OCI-LY1 (cell line): ENCODE measurements around the gene ST14.
"Not testable (repeated sequence)": the region's sequence is repeated elsewhere in the genome, so short reads cannot be mapped to it uniquely, and the experiment has no call there.

Experiments used
- H2AFZ ChIP-seq: fragments of 200-600 bp; sonication (generic), shearing (Covaris generic); 2 replicates; pipeline ENCODE4 v1.6.0; 2014; ENCODE audit warnings: antibody characterized with exemption, mild to moderate bottlenecking, low read length
- H3F3A ChIP-seq: fragments of 200-600 bp; sonication (generic), shearing (Covaris generic); 2 replicates; pipeline ENCODE4 v1.6.0; 2014; ENCODE audit warnings: mild to moderate bottlenecking, antibody characterized with exemption, low read length, moderate library complexity; ENCODE audit not compliant: insufficient read depth
- H3K27ac ChIP-seq: fragments of 200-600 bp; sonication (generic); 2 replicates; pipeline ENCODE4 v1.5.1; 2014; ENCODE audit warnings: low read length, mixed run types, mild to moderate bottlenecking, low read depth; ENCODE audit not compliant: poor library complexity, severe bottlenecking
- H3K27me3 ChIP-seq: fragments of 200-600 bp; sonication (generic); 2 replicates; pipeline ENCODE4 v1.6.0; 2014; ENCODE audit warnings: antibody characterized with exemption, mild to moderate bottlenecking, low read length, moderate library complexity; ENCODE audit not compliant: insufficient read depth
- H3K36me3 ChIP-seq: fragments of 200-600 bp; sonication (generic); 2 replicates; pipeline ENCODE4 v1.6.1; 2014; ENCODE audit warnings: mild to moderate bottlenecking, antibody characterized with exemption, low read length, moderate library complexity, mixed read lengths; ENCODE audit not compliant: insufficient read depth
- H3K4me1 ChIP-seq: fragments of 200-600 bp; sonication (generic); 2 replicates; pipeline ENCODE4 v1.5.1; 2014; ENCODE audit warnings: mild to moderate bottlenecking, low read length, moderate library complexity; ENCODE audit not compliant: insufficient read depth, severe bottlenecking
- H3K4me2 ChIP-seq: fragments of 200-600 bp; sonication (generic), shearing (Covaris generic); 2 replicates; pipeline ENCODE4 v1.6.1; 2014; ENCODE audit warnings: low read length
- H3K4me3 ChIP-seq: fragments of 200-600 bp; sonication (generic); 2 replicates; pipeline ENCODE4 v1.5.1; 2014; ENCODE audit warnings: low read length, low read depth, mild to moderate bottlenecking, mixed read lengths; ENCODE audit not compliant: poor library complexity, severe bottlenecking
- H3K79me2 ChIP-seq: fragments of 200-600 bp; shearing (Covaris generic); 2 replicates; pipeline ENCODE4 v1.6.1; 2016; ENCODE audit warnings: mixed run types, low read length, mixed read lengths; ENCODE audit not compliant: insufficient read depth
- H3K9ac ChIP-seq: fragments of 200-600 bp; sonication (generic), shearing (Covaris generic); 2 replicates; pipeline ENCODE4 v1.6.1; 2014; ENCODE audit warnings: mild to moderate bottlenecking, low read length, mixed read lengths
- H3K9me2 ChIP-seq: fragments of 200-600 bp; sonication (generic), shearing (Covaris generic); 2 replicates; pipeline ENCODE4 v1.6.1; 2014; ENCODE audit warnings: low read depth, mild to moderate bottlenecking, low read length, mixed read lengths
- H3K9me3 ChIP-seq: fragments of 200-600 bp; shearing (Covaris generic); 2 replicates; pipeline ENCODE4 v1.6.1; 2014; ENCODE audit warnings: low read length, mixed read lengths
- H4K20me1 ChIP-seq: fragments of 200-600 bp; sonication (generic), shearing (Covaris generic); 2 replicates; pipeline ENCODE4 v1.6.0; 2016; ENCODE audit warnings: mild to moderate bottlenecking, low read length; ENCODE audit not compliant: insufficient read depth
- EZH2 ChIP-seq: fragments of 200-600 bp; sonication (generic), shearing (Covaris generic); IDR thresholded peaks from 2 replicates; pipeline ENCODE4 v1.8.0; 2017; ENCODE audit warnings: borderline replicate concordance, mixed run types, mild to moderate bottlenecking, antibody characterized with exemption, low read length, moderate library complexity, mixed read lengths
- TF ChIP-seq, protein P1 (sequence below): fragments of 200-600 bp; sonication (generic), shearing (Covaris generic); IDR thresholded peaks from 2 replicates; pipeline ENCODE4 v1.5.1; 2017; ENCODE audit warnings: mild to moderate bottlenecking, antibody characterized with exemption, low read length, moderate library complexity, mixed read lengths

The ST14 gene

DNA sequence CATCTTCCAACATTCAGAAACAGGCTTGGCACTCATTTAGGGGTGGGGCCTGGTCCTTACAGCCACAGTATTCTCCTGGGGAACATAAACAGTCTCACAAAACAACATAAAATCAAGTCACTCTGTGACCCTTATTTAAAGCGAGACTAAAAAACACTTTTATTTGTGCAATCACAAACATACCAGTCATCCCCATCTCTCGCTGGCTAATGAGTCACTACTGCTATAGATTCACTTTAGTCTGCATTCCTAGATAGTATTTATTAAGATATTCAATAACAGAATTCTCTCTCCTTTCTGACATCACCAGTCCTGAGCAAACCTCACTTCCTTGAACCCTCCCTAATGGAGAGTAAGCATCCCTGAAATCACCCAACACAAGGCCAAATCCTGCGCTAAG lies 87.2 kb downstream of the ST14 start:
- Histone ChIP-seq H3K36me3 (no peaks in the 10 kb centered on the region), H4K20me1 (no peaks in the 10 kb centered on the region), H2AFZ (no peak overlapping the region)

DNA sequence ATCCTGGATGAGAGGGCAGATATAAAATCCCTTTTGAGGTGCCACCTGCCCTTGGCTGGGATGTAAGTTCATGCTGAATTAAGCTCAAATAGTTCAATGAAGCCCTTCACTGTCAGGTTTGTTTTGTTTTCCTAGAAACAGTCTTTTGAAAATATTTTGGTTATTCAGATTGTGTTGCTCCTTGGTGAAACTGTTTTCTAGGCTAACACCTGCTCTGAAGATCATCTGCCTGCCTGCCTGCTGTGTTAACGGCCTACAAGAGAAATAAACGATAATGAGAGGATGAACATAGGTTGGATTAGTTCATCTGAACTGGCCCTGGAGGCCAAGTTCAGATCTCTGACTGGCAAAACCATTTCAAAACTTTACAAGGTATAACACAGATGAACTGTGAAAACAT lies 87.7 kb downstream of the ST14 start:
- no peak overlapping the region for H2AFZ ChIP-seq
- TF ChIP-seq, protein P1, sequence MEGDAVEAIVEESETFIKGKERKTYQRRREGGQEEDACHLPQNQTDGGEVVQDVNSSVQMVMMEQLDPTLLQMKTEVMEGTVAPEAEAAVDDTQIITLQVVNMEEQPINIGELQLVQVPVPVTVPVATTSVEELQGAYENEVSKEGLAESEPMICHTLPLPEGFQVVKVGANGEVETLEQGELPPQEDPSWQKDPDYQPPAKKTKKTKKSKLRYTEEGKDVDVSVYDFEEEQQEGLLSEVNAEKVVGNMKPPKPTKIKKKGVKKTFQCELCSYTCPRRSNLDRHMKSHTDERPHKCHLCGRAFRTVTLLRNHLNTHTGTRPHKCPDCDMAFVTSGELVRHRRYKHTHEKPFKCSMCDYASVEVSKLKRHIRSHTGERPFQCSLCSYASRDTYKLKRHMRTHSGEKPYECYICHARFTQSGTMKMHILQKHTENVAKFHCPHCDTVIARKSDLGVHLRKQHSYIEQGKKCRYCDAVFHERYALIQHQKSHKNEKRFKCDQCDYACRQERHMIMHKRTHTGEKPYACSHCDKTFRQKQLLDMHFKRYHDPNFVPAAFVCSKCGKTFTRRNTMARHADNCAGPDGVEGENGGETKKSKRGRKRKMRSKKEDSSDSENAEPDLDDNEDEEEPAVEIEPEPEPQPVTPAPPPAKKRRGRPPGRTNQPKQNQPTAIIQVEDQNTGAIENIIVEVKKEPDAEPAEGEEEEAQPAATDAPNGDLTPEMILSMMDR, result no peak
- TF ChIP-seq EZH2, result no peak
- H3K9me3 ChIP-seq, result no peaks in the 10 kb centered on the region
- no peak overlapping the region for H3K27ac ChIP-seq
- no peaks in the 10 kb centered on the region for H3K9me2 ChIP-seq
- H3K9ac ChIP-seq, result no peak overlapping the region
- no peaks in the 10 kb centered on the region for H3K4me1 ChIP-seq
- H3K27me3 ChIP-seq, result no peaks in the 10 kb centered on the region
- no peak overlapping the region for H3K4me3 ChIP-seq
- H3K36me3 ChIP-seq, result no peaks in the 10 kb centered on the region
- no peaks in the 10 kb centered on the region for H3F3A ChIP-seq
- no peak overlapping the region for H3K4me2 ChIP-seq
- H3K79me2 ChIP-seq, result 0 out of 2 replicates have a peak, but pooled peaks cover 3% of the 10 kb centered on the region
- H4K20me1 ChIP-seq, result no peaks in the 10 kb centered on the region

More for the DNA sequence above, 87.2 kb downstream of the ST14 start:
- Histone ChIP-seq H3K9ac (no peak overlapping the region), H3K4me1 (no peaks in the 10 kb centered on the region), H3F3A (no peaks in the 10 kb centered on the region), H3K27ac (no peak overlapping the region), H3K79me2 (0 out of 2 replicates have a peak, but pooled peaks cover 3% of the 10 kb centered on the region), H3K9me3 (no peaks in the 10 kb centered on the region), H3K4me3 (no peak overlapping the region), H3K4me2 (no peak overlapping the region), H3K27me3 (no peaks in the 10 kb centered on the region), H3K9me2 (no peaks in the 10 kb centered on the region)
- no peak for TF ChIP-seq EZH2
- TF ChIP-seq, protein P1, result no peak

DNA sequence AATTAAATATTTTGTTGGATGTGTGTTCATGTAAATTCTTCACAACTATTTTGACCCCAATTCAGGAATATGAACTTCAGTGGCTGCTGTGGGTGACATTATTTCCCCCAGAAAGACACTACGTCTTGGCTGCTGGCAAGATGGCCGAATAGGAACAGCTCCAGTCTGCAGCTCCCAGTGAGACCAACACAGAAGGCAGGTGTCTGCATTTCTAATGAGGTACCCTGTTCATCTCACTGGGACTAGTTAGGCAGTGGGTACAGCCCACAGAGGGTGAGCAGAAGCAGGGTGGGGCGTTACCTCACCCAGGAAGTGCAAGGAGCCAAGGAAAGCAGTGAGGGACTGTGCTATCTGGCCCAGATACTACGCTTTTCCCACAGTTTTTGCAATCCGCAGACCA lies 89.8 kb downstream of the ST14 start:
- Histone ChIP-seq H3K79me2 (0 out of 2 replicates have a peak, but pooled peaks cover 3% of the 10 kb centered on the region), H3K4me2 (no peak overlapping the region), H3K27ac (no peak overlapping the region), H3K27me3 (no peaks in the 10 kb centered on the region), H4K20me1 (no peaks in the 10 kb centered on the region), H2AFZ (no peak overlapping the region), H3K4me3 (no peak overlapping the region), H3K9ac (no peak overlapping the region), H3K4me1 (no peaks in the 10 kb centered on the region), H3K9me3 (no peaks in the 10 kb centered on the region), H3F3A (no peaks in the 10 kb centered on the region), H3K36me3 (no peaks in the 10 kb centered on the region), H3K9me2 (no peaks in the 10 kb centered on the region)
- TF ChIP-seq EZH2, result no peak
- TF ChIP-seq, protein P1, result no peak

DNA sequence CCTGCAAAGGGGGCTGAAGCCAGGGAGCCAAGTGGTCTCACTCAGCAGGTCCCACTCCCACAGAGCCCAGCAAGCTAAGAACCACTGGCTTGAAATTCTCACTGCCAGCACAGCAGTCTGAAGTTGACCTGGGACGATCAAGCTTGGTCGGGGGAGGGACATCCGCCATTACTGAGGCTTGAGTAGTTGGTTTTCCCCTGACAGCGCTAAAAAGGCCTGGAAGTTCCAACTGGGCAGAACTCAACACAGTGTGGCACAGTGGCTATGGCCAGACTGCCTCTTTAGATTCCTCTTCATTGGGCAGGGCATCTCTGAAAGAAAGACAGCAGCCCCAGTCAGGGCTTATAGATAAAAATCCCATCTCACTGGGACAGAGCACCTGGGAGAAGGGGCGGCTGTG lies 90.3 kb downstream of the ST14 start:
- H2AFZ ChIP-seq, H3K27ac ChIP-seq, H3K36me3 ChIP-seq, H3K79me2 ChIP-seq, H3K9me2 ChIP-seq, H3K9ac ChIP-seq, H3K9me3 ChIP-seq, H3F3A ChIP-seq, H3K4me2 ChIP-seq, H4K20me1 ChIP-seq, H3K27me3 ChIP-seq, H3K4me1 ChIP-seq, H3K4me3 ChIP-seq: not testable (repeated sequence)

DNA sequence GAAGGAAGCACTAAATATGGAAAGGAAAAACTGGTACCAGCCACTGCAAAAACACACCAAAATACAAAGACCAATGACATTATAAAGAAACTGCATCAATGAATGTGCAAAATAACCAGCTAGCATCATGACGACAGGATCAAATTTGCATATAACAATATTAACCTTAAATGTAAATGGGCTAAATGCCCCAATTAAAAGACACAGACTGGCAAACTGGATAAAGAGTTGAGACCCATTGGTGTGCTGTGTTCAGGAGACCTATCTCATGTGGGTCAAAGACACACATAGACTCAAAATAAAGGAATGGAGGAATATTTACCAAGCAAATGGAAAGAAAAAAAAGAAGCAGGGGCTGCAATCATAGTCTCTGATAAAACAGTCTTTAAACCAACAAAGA lies 92.2 kb downstream of the ST14 start:
- not testable (repeated sequence) for H4K20me1 ChIP-seq, H3K36me3 ChIP-seq, H3K27ac ChIP-seq, H3K4me3 ChIP-seq, H3K4me1 ChIP-seq, H3K79me2 ChIP-seq, H3K9me2 ChIP-seq, H3K4me2 ChIP-seq, H2AFZ ChIP-seq, H3K9me3 ChIP-seq, H3K27me3 ChIP-seq, H3K9ac ChIP-seq, H3F3A ChIP-seq
